SIG-M5 (cell line): Measurements from ENCODE around the gene P2RY12.
A peak's percentile ranks its signal among the peaks of the same experiment; 100 is the strongest.

Experiments used
- DNase-seq: peaks from one replicate; lab custom pipeline; 2025; lab: John Stamatoyannopoulos, UW

P2RY12 gene

GRCh38 chr3:151384741-151385174, at the start of gene P2RY12:
Gene P2RY12 (minus strand): TSS chr3:151384753. CDS start chr3:151338845, 45,908 bp downstream.
- DNase-seq: peak; percentile 64

- no peak for DNase-seq
Observed at GRCh38 chr3:151432616-151433372, 48.2 kb upstream of the P2RY12 start.

GRCh38 chr3:151431940-151432339, 47.4 kb upstream of the P2RY12 start:
- DNase-seq: no peak

DNA sequence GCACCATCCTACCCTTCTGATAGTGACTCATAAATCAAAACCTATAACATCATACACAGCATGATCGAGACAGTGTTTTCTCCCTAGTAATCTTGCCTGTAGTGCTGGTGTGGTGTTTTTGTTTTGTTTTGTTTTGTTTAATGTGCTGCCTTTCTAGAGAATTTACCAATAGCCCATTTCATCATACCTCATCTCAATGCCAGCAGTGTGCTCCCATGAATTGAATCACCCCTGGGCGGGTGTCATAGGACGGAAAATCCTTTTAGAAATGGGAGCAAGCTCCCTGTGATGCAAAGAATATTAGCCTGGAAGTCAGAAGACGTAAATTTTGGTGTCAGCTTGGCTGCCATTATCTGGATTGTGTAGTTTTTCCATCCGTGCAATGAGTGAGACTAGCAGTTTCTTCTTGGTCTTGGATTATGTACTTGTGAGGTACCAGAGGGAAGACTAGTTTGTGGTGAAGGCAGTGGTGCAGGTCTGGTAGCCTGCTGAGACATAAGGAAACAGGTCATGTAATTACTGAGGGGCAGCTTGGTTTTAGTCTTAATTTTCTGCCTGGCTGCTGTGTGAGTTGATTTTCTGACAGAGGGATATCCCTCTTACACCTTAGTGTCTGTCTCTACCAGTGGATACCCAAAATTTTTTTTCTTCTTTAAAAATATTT, 46.4 kb upstream of the P2RY12 start:
- DNase-seq: no peak

DNA sequence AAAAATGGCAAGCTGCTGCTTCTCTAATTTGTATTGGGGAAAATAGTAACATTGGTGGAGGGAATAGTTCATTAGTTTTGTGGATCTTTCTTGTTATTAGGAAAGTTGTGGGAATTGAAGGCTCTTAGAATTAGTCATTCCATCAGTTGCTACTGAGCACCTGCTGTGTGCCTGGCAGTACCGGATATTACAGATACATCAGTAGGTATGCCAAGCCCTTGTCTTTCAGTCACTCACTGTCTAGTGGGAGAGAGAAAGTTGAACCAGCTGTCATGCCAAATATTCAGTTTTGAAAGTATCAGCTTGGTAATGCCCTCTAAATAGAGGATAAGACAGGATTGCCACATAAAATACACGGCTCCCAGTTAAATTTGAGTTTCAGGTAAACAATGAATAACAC, 43.8 kb upstream of the P2RY12 start:
- no peak for DNase-seq

- no peak for DNase-seq
Observed at GRCh38 chr3:151426341-151426657, 41.7 kb upstream of the P2RY12 start.

DNA sequence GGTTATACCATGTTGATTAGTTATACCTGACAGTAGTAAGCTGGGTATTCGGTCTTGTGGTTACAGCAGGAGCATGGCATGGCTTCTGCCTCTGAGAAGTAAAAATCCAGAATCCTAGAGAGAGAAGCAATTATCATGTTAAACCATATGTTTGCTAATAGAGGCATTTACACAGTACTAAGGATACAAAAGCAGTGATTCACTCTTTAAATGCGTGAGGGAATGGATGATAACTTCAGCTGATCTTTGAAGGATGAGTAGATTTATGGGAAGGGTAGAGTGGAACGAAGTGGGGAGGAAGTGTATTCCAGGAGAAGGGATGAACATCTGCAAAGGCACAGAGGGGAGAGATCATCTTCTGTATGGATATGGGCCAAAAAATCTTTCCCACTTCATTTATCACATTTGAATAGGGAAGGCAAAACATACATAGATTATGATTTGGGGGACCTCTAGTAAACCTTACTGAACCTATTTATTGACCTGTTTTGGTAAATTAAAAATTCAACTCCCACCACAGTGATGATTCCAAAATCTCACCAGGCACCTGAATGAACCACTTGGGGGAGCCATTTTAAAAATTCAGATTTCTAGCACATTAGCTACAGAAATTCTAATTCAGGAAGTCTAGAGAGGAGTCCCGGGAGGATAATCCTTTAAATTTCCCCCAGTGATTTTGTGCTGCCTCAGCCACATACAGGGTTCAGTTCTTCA, 41.2 kb upstream of the P2RY12 start:
- DNase-seq: no peak

DNA sequence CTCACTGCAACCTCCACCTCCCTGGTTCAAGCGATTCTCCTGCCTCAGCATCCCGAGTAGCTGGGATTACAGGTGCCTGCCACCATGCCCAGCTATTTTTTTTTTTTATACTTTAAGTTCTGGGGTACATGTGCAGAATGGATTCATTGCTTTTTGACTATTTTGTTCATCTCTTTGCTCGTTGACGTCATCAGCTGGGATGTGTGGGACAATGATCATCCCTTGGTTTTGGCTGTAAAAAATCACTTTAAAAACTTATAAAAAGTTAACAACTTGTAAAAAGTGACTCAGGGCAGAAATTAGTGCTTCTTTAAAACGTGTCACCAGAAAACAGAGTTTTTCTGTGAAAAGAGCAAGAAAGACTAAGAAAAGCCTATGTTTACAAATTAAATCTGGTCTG, 38.5 kb upstream of the P2RY12 start:
- DNase-seq: no peak

DNA sequence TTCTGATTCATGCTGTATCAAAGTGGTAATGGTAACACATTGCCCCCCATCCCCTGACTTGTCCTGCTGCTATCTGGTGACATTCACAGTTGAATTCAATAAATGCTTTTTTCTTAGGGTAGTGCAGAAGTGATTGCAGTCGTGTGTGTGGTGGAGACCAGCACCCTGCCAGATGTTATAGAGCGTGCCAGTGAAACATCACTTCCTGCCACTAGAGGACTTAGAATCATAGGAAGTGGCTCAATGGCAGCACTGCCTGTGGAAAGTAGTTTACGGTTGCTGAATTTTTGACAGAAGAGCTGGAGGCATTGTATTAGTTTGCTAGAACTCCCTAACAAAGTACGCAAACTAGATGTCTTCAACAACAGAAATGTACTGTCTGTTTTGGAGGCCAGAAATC, 37.4 kb upstream of the P2RY12 start:
- DNase-seq: no peak

DNA sequence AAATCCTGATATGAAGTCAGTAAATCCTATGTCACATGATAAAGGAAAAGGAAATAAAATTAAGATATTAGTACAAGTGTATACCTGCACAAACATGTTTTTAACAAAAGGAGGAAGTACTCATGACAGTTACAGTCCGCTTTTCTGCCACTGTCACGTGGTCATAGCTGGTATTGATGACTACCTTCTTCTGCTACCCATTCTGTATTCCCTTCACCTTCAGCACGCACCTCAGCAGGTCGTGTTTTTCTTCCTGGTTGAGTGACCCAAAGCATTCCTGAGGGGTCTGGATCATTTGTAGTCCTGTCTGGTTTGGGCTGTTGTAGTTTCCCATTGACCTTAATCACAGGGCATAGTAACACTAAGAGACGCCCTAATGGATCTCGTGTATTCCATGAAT, 35.3 kb upstream of the P2RY12 start:
- DNase-seq: no peak

DNA sequence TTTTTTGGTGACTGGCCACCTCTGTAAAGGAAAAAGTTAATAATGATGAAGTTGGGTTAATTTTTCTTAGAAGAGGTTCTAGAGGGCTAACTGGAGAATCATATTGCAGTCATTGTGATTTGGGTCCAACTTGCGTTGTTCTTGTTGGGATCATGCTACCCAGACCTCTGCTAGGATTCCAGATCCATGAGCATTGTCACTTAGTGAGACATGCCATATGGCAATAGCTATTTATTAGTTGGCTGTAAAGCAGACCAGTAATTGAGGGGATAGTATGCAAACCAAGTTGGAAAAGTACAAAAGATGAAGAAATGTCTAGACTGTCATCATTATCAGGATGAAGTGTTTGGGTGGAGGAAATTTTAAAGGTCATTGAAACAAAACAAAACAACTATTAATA, 30.7 kb upstream of the P2RY12 start:
- DNase-seq: no peak

GRCh38 chr3:151412989-151413388, 28.4 kb upstream of the P2RY12 start:
- DNase-seq: no peak

GRCh38 chr3:151410891-151411559, 26.5 kb upstream of the P2RY12 start:
- no peak for DNase-seq

DNA sequence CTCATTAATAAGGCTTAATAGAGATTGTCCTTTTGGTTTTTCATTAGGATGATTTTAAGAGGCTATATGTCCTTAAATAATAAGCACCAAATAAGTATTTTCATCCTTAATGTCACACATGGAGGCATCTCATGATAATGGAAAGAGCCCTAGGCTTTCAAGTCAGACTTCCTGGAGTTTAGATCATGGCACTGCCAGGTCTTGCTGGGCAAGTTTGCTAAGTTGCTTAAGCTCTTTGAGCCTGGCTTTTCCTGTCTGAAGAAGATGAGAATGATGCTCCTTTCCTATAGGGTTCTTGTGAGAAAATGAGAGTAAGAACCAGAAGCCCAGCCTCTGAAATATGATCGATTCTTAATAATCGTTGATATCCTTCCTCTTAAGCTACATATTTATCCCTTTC, 23.4 kb upstream of the P2RY12 start:
- no peak for DNase-seq

DNA sequence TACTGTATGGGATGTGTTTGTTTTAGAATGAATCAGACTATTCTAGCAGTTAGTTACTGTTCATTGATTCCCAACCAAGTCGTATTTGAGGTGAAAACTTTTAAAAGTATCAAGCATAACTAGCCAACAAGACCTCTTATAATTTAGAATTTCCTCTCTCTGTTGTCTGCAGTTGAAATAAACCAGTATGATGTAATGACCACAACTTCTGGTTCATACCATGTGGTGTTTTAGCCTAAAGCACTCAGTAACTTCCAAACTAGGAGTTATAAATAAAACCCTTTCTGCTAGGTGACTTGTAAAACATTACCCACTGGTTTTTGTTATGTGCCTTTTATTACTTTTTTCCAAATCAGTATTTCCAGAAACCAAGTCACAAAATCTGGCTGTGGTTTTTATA, 19.8 kb upstream of the P2RY12 start:
- no peak for DNase-seq

DNA sequence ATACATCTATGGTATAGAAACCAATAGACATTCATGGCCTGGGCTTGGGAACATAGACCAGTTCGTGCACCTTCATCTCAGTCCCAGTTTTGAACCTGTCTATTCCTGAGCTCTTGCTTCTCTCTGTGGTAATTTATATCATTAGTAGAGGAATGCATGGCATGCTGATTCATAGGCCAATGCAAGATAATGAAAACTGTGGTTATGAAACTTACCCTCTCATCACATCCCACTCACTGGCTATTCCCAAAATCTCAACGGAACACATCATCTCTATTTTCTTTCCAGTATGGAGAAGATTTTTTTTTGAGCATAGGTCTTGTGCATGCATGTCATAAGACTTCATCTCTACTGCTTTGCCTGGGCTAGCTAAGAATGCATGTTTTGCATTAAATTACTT, 18.7 kb upstream of the P2RY12 start:
- no peak for DNase-seq

- no peak for DNase-seq
Observed at GRCh38 chr3:151402349-151402748, 17.8 kb upstream of the P2RY12 start.

DNA sequence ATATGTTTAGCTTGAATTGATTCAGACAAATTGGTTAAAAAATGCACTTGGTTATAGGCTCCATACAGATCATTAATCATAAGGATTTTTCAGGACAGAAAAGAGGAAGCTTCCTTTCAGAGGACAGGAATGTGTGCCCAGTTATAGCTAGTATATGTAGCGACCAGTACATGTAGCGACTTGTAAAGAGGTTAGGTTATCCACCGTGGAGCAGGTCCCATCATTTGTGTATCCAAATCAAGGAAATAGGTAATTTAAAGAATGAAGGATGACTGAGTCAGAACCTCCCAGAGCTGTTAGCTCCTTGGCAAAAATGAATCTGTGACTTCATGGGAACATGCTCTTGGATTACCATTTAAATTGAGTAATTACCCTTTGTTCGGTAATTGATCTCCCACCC, 15.8 kb upstream of the P2RY12 start:
- no peak for DNase-seq

DNA sequence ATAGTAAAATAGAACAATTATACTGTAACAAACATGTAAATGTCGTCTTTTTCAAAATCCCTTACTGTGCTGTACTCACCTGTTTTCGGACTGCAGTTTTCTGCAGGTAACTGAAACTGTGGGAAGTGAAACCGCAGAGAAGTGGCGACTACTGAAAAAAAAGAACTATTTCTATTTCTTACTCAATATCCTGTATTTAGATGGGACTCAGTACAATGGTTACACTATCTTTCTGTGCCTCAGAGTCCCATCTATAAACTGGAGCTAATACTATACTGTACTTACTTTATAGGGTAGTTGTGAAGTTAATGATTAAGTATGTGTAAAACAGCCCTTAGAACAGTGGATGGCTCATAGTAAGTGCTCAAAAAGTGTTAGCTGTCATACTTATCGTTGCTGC, 14.3 kb upstream of the P2RY12 start:
- DNase-seq: no peak

- DNase-seq: no peak
Observed at GRCh38 chr3:151395806-151396205, 11.3 kb upstream of the P2RY12 start.

- DNase-seq: no peak
Observed at GRCh38 chr3:151394611-151395010, 10.1 kb upstream of the P2RY12 start.

DNA sequence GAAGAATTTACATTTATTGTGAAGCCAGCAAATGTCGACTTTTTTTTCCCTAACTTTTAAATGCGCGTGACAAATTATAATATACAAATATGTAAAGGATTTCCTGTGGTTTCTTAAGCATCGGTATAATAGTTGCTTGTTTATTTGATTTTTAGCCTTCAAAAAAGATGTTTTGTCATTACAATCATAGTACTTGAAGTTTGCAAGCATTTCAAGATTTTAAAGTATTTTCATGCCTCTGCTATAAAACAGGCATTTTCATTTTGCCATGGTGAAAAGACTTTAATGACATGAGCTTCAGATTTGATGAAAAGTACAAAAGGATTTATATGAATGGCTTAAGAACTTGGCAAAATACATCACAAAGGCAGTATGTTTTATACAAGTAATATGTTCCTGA, 9.4 kb upstream of the P2RY12 start:
- no peak for DNase-seq
